Thoracic aorta (tissue), 2 donors: ENCODE results near the gene ACSL1. TPM values are rescaled to one million over a fixed set of nuclear protein-coding genes. Genes with fewer than 3 reads are reported as not detected.

Experiments used
- ATAC-seq: fragments of 150-250 bp; one replicate; pipeline ENCODE4 v1.8.0; 2017; ENCODE audit warnings: low read depth; ENCODE audit not compliant: insufficient number of reproducible peaks, low FRiP score
- DNase-seq: peaks from one replicate; pipeline ENCODE4 v3.0.0-alpha.2; 2020; ENCODE audit warnings: low spot score
- H3K27ac ChIP-seq, 2 donors: fragments of 200-600 bp; sonication (generic); 1 replicate in 1 of 2; 2 replicates in 1 of 2; pipeline ENCODE4 v1.5.1; 2016; ENCODE audit warnings: mild to moderate bottlenecking in 2 of 2, moderate library complexity in 2 of 2
- H3K27me3 ChIP-seq: fragments of 200-600 bp; sonication (generic); replicated peaks from 2 replicates; pipeline ENCODE4 v1.6.0; 2016; ENCODE audit warnings: mild to moderate bottlenecking; ENCODE audit not compliant: insufficient read depth
- H3K36me3 ChIP-seq: fragments of 200-600 bp; sonication (generic); one replicate; pipeline ENCODE4 v1.5.1; 2016
- H3K4me1 ChIP-seq, 2 donors: fragments of 200-600 bp; sonication (generic); 1 replicate in 1 of 2; 2 replicates in 1 of 2; pipeline versions ENCODE4 v1.5.1 to v1.6.0; 2016; ENCODE audit warnings: low read depth in 2 of 2, mild to moderate bottlenecking in 1 of 2; ENCODE audit not compliant: control insufficient read depth in 1 of 2
- H3K4me3 ChIP-seq: fragments of 200-600 bp; sonication (generic); 2 replicates; pipeline ENCODE4 v1.5.1; 2016; ENCODE audit warnings: mild to moderate bottlenecking
- H3K9me3 ChIP-seq: fragments of 200-600 bp; sonication (generic); 2 replicates; pipeline ENCODE4 v1.5.1; 2016
- total RNA-seq, 2 donors: library from RNA; depleted of rRNA; stranded (reverse); fragments of >200 nt; gene quantifications; one replicate each; pipeline versions ENCODE4 v1.1.0 to v1.2.3, GENCODE V29; 2016
- TF ChIP-seq, protein P1 (sequence below): fragments of 200-600 bp; sonication (generic); IDR thresholded peaks from one replicate; pipeline ENCODE4 v1.5.1; 2019; ENCODE audit warnings: antibody characterized with exemption

The ACSL1 gene
- total RNA-seq, 2 donors from 2014 or later = 90.4 to 155 TPM

GRCh38 chr4:184805462-184806228, 20.1 kb downstream of the ACSL1 start:
- no peaks in the 10 kb centered on the region for H3K9me3 ChIP-seq
- H3K36me3 ChIP-seq = no peaks in the 10 kb centered on the region
- TF ChIP-seq, protein P1, sequence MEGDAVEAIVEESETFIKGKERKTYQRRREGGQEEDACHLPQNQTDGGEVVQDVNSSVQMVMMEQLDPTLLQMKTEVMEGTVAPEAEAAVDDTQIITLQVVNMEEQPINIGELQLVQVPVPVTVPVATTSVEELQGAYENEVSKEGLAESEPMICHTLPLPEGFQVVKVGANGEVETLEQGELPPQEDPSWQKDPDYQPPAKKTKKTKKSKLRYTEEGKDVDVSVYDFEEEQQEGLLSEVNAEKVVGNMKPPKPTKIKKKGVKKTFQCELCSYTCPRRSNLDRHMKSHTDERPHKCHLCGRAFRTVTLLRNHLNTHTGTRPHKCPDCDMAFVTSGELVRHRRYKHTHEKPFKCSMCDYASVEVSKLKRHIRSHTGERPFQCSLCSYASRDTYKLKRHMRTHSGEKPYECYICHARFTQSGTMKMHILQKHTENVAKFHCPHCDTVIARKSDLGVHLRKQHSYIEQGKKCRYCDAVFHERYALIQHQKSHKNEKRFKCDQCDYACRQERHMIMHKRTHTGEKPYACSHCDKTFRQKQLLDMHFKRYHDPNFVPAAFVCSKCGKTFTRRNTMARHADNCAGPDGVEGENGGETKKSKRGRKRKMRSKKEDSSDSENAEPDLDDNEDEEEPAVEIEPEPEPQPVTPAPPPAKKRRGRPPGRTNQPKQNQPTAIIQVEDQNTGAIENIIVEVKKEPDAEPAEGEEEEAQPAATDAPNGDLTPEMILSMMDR = no peak
- DNase-seq (no peak), ATAC-seq (no peak)
- no peak overlapping the region for H3K27ac ChIP-seq
- H3K27me3 ChIP-seq = no peaks in the 10 kb centered on the region
- H3K4me1 ChIP-seq = peaks cover 25 to 58% of the 10 kb centered on the region in 2 donors
- no peak overlapping the region for H3K4me3 ChIP-seq

DNA sequence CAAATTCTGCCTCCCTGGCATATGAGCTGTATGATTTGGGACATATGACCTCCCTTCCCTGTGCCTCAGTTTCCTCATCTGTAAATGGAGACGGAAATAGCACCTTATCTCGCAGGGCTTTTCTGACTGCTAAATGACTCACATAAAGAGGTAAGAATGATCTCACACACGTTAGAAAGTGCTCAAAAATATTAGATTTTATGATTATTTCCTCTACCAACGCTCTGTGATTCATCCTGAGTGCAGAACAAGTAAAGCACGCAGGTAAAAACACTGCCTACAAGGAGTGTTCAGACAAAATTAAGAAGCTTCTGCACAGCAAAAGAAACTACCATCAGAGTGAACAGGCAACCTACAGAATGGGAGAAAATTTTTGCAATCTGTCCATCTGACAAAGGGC, 21.1 kb downstream of the ACSL1 start:
- DNase-seq (no peak), ATAC-seq (no peak)
- Histone ChIP-seq H3K36me3 (no peaks in the 10 kb centered on the region), H3K27me3 (no peaks in the 10 kb centered on the region), H3K4me1 (peaks cover 25 to 58% of the 10 kb centered on the region in 2 donors), H3K4me3 (no peak overlapping the region), H3K9me3 (no peaks in the 10 kb centered on the region), H3K27ac (no peak overlapping the region)
- TF ChIP-seq, protein P1 = no peak

- Histone ChIP-seq H3K9me3 (no peaks in the 10 kb centered on the region), H3K4me3 (no peak overlapping the region), H3K36me3 (no peaks in the 10 kb centered on the region), H3K27me3 (no peaks in the 10 kb centered on the region), H3K4me1 (peaks cover 25 to 56% of the 10 kb centered on the region in 2 donors), H3K27ac (no peak overlapping the region)
- TF ChIP-seq, protein P1 = no peak
- ATAC-seq (no peak), DNase-seq (no peak)
Measured at GRCh38 chr4:184803874-184804273, 21.9 kb downstream of the ACSL1 start.

DNA sequence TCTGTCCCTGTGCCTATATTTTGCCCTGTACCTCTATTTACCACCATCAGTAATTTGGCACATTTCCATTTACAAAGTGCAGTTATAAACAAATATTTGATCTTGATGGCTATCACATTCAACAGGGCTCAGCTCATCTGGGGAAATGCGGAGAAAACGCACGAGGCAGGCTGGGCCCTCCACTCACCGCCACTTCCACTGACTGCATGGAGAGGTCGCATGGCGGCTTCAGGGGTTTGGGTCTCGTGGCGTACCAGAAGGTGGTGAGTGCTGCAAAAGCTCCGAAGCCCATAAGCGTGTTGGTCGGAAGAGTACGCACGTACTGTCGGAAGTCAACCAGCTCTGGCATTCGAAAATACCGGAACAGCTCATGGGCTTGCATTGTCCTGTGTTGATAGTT, 22.6 kb downstream of the ACSL1 start:
- H3K36me3 ChIP-seq = no peaks in the 10 kb centered on the region
- H3K4me1 ChIP-seq = peaks cover 20 to 49% of the 10 kb centered on the region in 2 donors
- DNase-seq (no peak), ATAC-seq (no peak)
- H3K27me3 ChIP-seq = no peaks in the 10 kb centered on the region
- no peaks in the 10 kb centered on the region for H3K9me3 ChIP-seq
- H3K4me3 ChIP-seq = no peak overlapping the region
- TF ChIP-seq, protein P1 = no peak
- no peak overlapping the region for H3K27ac ChIP-seq

- Histone ChIP-seq H3K36me3 (no peaks in the 10 kb centered on the region), H3K27ac (peak overlapping the region in 1 of 2 donors; percentile 16), H3K4me1 (peaks cover 17 to 44% of the 10 kb centered on the region in 2 donors), H3K4me3 (peak overlapping the region; percentile 24), H3K9me3 (no peaks in the 10 kb centered on the region), H3K27me3 (no peaks in the 10 kb centered on the region)
- ATAC-seq (no peak), DNase-seq (no peak)
- TF ChIP-seq, protein P1 = no peak
Measured at GRCh38 chr4:184802697-184803015, 23.1 kb downstream of the ACSL1 start.
